ENCODE measurements around the gene TBC1D32. TPM values are rescaled to one million over a fixed set of nuclear protein-coding genes. Genes with fewer than 3 reads are reported as not detected.
"Not testable (repeated sequence)": the region's sequence is repeated elsewhere in the genome, so short reads cannot be mapped to it uniquely, and the experiment has no call there.

TBC1D32 gene
- total RNA-seq, 1 donor from 2014 or later = 12.2 TPM

- Mint-ChIP-seq H3K4me1 (ENCODE audit: unreplicated experiment) (no peaks in the 10 kb centered on the region), H3K4me3 (ENCODE audit: unreplicated experiment) (no peak overlapping the region), H3K27ac (ENCODE audit: unreplicated experiment) (no peak overlapping the region), H3K9me3 (ENCODE audit: unreplicated experiment) (no peaks in the 10 kb centered on the region), H3K36me3 (ENCODE audit: low read depth, unreplicated experiment) (no peaks in the 10 kb centered on the region), H3K27me3 (ENCODE audit: unreplicated experiment) (no peaks in the 10 kb centered on the region)
- no peak for DNase-seq (ENCODE audit: low spot score)
- no peak for TF ChIP-seq CTCF (IDR thresholded peaks at IDR 0.05; ENCODE audit: unreplicated experiment)
Observed at GRCh38 chr6:121321282-121321681, 13.0 kb downstream of the TBC1D32 start.

GRCh38 chr6:121319603-121320002 lies 14.7 kb downstream of the TBC1D32 start:
- no peaks in the 10 kb centered on the region for H3K27me3 Mint-ChIP-seq (ENCODE audit: unreplicated experiment)
- H3K27ac Mint-ChIP-seq (ENCODE audit: unreplicated experiment) = no peak overlapping the region
- no peaks in the 10 kb centered on the region for H3K36me3 Mint-ChIP-seq (ENCODE audit: low read depth, unreplicated experiment)
- DNase-seq (ENCODE audit: low spot score) = no peak
- no peaks in the 10 kb centered on the region for H3K4me1 Mint-ChIP-seq (ENCODE audit: unreplicated experiment)
- H3K4me3 Mint-ChIP-seq (ENCODE audit: unreplicated experiment) = no peak overlapping the region
- no peaks in the 10 kb centered on the region for H3K9me3 Mint-ChIP-seq (ENCODE audit: unreplicated experiment)
- no peak for TF ChIP-seq CTCF (IDR thresholded peaks at IDR 0.05; ENCODE audit: unreplicated experiment)

DNA sequence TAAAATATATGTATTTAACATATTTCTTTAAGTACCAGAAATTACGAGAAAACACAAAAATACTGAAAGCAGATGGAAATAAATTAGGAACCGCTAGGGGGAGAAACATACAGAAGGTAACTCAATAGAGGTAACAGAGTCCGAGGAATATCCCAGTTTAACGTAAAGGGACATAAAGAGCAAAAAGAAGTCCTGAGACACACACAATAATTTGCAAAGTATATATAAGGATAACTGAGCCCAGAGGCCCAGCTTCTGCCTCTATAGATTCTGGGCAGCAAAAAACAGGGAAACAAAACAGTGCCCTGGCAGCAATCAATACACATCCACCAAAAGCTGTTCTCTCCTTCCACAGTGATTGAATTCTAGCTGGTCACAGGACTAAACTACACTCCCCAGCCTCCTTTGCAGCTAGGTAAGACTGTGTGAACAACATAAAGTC lies 15.1 kb downstream of the TBC1D32 start:
- Mint-ChIP-seq H3K4me3 (ENCODE audit: unreplicated experiment) (no peak overlapping the region), H3K36me3 (ENCODE audit: low read depth, unreplicated experiment) (no peaks in the 10 kb centered on the region), H3K27me3 (ENCODE audit: unreplicated experiment) (no peaks in the 10 kb centered on the region), H3K27ac (ENCODE audit: unreplicated experiment) (peak overlapping the region; percentile 3), H3K4me1 (ENCODE audit: unreplicated experiment) (no peaks in the 10 kb centered on the region), H3K9me3 (ENCODE audit: unreplicated experiment) (no peaks in the 10 kb centered on the region)
- peak; percentile 78 for TF ChIP-seq CTCF (IDR thresholded peaks at IDR 0.05; ENCODE audit: unreplicated experiment)
- no peak for DNase-seq (ENCODE audit: low spot score)

GRCh38 chr6:121314381-121315112 lies 19.7 kb downstream of the TBC1D32 start:
- no peak overlapping the region for H3K27ac Mint-ChIP-seq (ENCODE audit: unreplicated experiment)
- no peaks in the 10 kb centered on the region for H3K27me3 Mint-ChIP-seq (ENCODE audit: unreplicated experiment)
- DNase-seq (ENCODE audit: low spot score) = no peak
- no peaks in the 10 kb centered on the region for H3K9me3 Mint-ChIP-seq (ENCODE audit: unreplicated experiment)
- H3K4me1 Mint-ChIP-seq (ENCODE audit: unreplicated experiment) = no peaks in the 10 kb centered on the region
- TF ChIP-seq CTCF (IDR thresholded peaks at IDR 0.05; ENCODE audit: unreplicated experiment) = no peak
- H3K36me3 Mint-ChIP-seq (ENCODE audit: low read depth, unreplicated experiment) = no peaks in the 10 kb centered on the region
- H3K4me3 Mint-ChIP-seq (ENCODE audit: unreplicated experiment) = no peak overlapping the region

- H3K27ac Mint-ChIP-seq (ENCODE audit: unreplicated experiment); H3K27me3 Mint-ChIP-seq (ENCODE audit: unreplicated experiment); H3K36me3 Mint-ChIP-seq (ENCODE audit: low read depth, unreplicated experiment): not testable (repeated sequence)
Observed at GRCh38 chr6:121311814-121312213, 22.5 kb downstream of the TBC1D32 start.

More at GRCh38 chr6:121311814-121312213, 22.5 kb downstream of the TBC1D32 start:
- H3K4me3 Mint-ChIP-seq (ENCODE audit: unreplicated experiment); DNase-seq (ENCODE audit: low spot score); H3K4me1 Mint-ChIP-seq (ENCODE audit: unreplicated experiment); H3K9me3 Mint-ChIP-seq (ENCODE audit: unreplicated experiment): not testable (repeated sequence)

Data from endothelial cell (in vitro differentiated cells).